HT1080 (cell line): ENCODE results near the gene DPH2. TPM values are rescaled to one million over a fixed set of nuclear protein-coding genes. Genes with fewer than 3 reads are reported as not detected.

Experiments used
- DNase-seq: peaks from one replicate; pipeline ENCODE4 v3.0.0-alpha.2; 2015; ENCODE audit warnings: low read depth
- polyA plus RNA-seq, 2 experiments: library from polyadenylated mRNA; depleted of rRNA; stranded (reverse); fragments of >200 nt; gene quantifications; 2 replicates each; pipeline ENCODE4 v1.2.3, GENCODE V29; 2015
- total RNA-seq: library from RNA; depleted of rRNA; stranded (reverse); fragments of >200 nt; shearing (Covaris generic); gene quantifications from 2 replicates; pipeline ENCODE4 v1.2.3, GENCODE V29; 2014; rRNA removed

The DPH2 gene, protein sequence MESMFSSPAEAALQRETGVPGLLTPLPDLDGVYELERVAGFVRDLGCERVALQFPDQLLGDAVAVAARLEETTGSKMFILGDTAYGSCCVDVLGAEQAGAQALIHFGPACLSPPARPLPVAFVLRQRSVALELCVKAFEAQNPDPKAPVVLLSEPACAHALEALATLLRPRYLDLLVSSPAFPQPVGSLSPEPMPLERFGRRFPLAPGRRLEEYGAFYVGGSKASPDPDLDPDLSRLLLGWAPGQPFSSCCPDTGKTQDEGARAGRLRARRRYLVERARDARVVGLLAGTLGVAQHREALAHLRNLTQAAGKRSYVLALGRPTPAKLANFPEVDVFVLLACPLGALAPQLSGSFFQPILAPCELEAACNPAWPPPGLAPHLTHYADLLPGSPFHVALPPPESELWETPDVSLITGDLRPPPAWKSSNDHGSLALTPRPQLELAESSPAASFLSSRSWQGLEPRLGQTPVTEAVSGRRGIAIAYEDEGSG
- total RNA-seq = 91.4 and 100 TPM in 2 replicates
- polyA plus RNA-seq (2015; cell fraction: cytosol; rRNA removed) = 47.5 and 54.8 TPM in 2 replicates
- polyA plus RNA-seq (2015; cell fraction: nucleus; rRNA removed) = 134 and 144 TPM in 2 replicates

DNA sequence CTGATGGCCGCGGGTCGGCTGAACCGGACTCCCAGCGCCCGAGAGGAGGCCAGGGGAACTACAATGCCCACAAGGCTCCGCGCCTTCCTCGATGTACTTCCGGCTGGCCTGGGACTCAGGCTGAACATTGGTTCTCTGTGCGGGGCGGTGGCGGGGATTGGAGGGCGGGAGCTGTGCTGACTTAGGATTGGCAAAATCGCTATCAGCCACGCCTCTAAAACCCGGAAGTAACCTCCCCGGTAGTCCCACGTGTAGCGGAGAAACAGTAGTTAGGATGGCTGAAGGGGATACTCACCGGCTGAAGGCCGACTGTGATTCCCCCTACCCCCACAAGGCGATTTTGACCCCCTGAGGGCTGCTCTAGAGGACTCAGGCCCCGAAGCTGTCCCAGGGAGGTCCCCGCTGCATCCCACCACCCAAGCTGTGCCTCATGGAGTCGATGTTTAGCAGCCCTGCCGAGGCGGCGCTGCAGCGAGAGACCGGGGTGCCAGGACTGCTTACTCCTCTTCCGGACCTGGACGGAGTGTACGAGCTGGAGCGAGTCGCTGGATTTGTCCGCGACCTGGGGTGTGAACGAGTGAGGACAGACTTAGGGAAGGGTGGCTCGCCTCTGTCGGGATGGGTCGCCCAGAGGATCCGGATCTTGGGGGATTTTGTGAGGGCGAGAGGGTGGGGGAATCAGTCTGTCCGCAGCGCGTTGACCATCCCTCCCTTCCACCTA, at the start of gene DPH2:
Gene DPH2, plus strand, starts transcription at position 265 of the 721 bp plus-strand sequence. Its CDS starts 166 bp downstream, at position 431.
- DNase-seq = peak; percentile 94

DNA sequence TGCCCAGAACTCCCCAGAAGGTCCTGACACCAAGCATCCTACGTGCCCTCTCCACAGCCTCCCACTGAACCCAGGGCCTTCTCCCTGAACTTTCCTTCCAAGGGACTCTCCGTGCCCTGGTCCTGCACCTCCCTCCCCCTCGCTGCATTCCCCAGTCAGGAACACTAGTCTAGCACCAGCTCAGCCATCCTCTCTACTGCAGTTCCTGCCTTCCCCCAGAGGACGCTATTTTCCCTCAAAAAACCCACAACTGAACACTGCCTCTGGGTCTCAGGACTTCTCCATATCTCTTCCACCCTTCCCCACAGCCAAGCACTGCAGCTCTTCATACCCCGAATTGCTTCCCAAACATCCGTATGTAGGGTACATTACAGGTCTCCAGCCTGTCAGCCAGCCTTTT, 48.8 kb upstream of the DPH2 start:
- no peak for DNase-seq

DNA sequence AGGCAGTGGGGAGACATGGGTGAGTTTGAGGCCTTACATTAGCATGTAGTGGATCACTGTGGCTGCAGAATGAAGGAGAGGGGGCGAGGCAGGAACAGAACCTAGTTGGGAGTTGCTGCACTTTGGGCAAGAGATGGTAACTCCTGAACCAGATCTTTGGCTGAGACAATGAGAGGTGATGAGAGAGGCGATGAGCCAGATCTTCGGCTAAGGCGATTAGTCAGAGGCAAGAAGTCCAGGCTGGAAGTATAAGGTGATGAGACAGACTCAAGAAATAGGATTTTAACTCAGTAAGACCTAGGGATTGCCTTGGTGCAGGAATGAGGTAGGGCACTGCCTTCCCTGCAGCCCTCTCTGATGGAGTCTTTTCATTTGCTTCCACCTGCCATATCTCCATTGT, 45.3 kb upstream of the DPH2 start:
- peak; percentile 33 for DNase-seq

DNA sequence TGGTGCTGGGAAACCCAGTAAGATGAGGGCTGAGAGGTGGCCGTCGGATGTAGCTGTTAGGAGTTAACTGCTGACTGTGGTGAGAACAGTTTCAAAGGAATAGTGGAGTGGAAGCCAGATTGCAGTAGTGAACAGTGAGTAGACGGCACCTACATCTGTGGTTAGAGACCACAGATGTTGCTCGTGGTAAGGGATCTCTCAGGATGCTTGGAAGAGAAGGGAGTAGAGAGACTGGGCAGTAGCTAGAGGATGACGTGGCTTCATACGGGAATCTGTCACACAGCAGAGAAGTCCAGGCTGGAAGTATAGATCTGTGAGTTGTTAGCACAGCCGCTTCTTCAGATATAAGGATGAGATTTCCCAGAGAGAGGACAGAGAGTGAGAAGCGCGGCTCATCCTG, 44.0 kb upstream of the DPH2 start:
- no peak for DNase-seq

DNA sequence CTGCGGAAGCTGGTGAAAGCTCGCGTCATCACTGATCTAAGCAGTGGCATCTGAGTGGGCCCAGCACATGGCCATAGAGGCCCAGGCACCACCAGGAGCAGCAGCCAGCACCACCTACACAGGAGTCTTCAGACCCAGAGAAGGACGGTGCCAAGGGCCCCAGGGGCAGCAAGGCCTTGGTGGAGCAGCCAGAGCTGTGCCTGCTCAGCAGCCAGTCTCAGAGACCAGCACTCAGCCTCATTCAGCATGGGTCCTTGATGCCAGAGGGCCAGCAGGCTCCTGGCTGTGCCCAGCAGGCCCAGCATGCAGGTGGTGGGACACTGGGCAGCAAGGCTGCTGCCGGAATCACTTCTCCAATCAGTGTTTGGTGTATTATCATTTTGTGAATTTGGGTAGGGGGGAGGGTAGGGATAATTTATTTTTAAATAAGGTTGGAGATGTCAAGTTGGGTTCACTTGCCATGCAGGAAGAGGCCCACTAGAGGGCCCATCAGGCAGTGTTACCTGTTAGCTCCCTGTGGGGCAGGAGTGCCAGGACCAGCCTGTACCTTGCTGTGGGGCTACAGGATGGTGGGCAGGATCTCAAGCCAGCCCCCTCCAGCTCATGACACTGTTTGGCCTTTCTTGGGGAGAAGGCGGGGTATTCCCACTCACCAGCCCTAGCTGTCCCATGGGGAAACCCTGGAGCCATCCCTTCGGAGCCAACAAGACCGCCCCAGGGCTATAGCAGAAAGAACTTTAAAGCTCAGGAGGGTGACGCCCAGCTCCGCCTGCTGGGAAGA, 39.5 kb upstream of the DPH2 start:
- DNase-seq = no peak

DNA sequence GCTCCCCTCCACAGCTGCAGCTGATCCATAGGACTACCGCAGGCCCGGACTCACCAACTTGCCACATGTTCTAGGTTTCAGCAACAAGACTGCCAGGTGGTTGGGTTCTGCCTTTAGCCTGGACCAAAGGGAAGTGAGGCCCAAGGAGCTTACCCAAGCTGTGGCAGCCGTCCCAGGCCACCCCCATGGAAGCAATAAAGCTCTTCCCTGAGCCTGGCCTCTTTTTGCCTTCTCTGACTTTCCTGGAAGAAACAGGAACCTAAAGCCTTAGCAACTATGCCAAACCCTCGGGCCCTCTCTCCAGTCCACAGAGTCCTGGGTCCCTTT, 38.9 kb upstream of the DPH2 start:
- no peak for DNase-seq

DNA sequence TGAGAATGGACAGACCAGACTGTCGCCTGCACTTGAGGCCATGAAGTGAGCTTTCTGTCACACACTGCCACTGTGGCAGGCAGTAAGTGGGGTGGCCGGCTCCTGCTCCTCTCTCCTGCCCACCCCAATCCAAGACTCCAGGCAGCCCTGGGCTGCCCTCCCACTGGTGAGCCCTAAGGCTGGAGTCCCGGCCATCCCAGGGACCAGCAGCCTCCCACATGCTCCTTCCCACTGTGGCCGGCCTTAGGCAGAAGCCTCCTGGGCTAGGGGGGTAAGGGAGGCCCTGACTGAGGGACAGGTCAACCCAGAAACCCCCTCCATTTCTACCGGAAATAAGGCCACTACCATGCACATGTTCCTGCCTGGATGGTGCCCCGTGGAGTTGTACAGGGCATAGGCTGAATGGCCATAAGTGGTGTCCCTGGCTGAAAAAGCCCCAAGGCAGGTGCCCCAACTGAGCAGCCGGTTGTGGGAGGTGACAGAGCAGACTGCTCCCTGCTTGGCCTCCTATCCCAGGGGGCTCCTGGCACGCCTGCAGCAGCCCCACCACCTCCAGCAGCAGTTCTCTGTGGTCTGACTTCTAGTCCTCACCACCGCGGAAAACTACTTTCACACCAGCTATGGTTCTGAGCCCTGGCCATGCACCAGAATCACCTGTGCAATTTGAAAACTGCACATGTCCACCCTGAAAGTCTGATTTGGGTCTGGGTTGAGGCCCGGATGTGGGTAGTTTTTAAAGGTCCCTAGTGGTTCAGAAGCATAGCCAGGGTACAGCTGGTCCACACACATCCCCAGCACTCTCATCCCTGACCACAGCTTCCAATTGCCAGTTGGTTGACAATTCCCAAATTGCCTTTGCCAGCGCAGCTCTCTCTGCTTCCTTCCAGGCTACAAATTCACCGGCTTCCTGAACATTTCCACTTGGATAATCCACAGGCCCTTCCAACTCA, 37.8 kb upstream of the DPH2 start:
- DNase-seq = no peak

DNA sequence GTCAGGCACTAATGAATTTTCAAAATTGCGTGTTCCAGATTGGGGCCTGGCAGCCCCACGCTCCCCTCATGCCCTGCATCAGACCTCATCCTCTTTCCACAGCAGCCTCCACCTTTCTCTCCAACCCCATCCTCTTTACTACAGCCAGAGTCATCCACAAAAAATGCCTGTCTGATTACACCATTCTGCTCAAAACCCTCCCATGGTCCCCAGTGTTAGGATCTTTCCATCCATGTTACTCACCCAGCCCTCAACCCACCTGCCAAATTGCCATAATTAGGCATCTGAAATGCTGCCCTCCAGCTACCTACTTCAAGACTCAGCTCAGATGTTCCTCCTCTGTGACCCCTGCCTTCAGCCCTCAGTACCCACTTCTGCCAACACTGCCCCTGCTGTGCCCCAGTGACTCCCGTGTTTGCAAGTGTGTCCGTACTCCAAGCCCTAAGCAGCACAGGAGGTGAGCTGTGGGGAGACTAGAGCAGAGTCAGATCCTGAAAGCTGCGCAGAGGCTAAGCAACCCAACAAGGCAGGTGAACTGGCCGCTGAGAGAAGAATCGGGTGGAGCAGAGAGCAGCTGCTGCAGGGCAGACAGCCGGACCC, 36.9 kb upstream of the DPH2 start:
- DNase-seq = peak; percentile 57

DNA sequence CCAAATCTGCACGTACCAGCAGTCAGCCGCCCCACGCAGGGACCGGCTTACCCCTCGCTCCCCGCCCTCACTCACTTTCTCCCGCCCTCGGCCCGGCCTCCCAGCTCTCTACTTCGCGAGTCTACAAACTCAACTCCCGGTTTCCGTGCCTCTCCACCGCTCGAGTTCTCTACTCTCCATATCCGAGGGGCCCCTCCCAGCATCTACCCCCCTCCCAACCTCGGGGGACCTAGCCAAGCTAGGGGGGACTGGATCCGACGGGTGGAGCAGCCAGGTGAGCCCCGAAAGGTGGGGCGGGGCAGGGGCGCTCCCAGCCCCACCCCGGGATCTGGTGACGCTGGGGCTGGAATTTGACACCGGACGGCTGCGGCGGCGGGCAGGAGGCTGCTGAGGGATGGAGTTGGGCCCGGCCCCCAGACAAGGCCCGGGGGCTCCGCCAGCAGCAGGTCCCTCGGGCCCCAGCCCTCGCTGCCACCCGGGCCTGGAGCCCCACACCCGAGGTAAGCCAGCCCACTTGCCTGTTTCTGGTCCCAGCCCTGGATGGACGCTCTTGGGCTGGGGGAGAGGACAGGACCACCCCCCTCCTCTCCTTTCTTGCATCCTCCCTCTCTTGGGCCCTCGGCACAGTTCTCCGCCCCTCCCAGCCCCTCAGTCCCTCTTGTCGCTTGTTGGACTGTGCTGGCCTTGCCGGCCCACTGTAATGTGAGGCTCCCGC, 36.3 kb upstream of the DPH2 start, which contains the start of gene ARTN:
Gene ARTN, plus strand, starts transcription at position 416 of the 715 bp plus-strand sequence. CDS start 1,856 bp downstream, outside the sequence.
- no peak for DNase-seq

DNA sequence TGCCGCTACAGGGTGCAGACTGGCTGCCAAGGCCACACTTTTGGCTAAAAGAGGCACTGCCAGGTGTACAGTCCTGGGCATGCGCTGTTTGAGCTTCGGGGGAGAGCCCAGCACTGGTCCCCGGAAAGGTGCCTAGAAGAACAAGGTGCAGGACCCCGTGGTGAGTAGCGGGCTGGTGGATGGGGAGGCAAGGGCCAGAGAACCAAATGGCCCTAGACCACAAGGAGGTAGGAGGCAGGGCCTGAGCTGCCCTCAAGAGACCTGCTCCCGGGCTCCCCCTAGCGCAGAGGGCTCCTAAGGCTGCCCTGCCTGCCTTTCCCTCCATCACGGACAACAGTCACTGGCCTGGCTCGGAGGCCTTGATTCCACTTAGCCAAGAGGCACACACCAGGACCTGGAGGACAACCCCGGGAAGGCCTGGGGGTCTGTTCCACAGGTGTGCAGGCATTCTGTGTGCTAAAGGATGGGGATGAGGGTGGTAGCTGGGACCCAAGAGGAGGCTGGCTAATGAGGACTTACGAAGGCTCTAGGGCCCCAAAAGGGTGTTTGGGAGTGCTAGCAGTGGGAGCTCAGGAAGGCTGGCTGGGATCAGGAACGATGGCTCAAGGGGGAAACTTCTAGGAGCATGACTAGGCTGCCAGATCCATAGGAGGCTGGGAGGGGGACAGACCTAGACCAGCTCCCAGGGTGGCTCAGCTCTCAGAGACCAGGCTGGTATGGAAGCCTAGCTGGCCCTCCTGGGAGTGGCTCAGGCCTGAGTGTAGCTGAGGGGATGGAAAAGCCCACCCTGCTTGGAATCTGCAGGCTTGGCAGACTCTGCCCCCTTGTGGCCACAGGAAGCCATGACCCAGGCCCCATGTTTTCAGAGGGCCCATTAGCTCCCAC, 35.5 kb upstream of the DPH2 start:
- DNase-seq = peak; percentile 75

DNA sequence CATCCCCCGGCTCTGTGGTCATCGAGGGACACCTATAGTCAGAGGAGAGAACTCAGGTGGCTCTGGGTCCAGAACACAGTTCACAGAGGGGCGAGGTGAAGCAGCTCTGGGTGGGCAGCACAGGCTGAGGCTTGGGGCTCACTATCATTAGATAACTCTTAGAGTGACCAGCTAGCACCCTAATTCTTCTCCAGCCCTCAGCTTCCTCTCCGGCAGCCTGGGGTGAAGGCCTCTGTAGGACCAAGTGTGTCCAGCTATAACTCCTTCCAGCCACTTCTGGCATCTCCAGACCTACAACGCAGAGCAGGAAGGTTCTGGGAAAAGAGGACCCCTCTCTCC, 34.9 kb upstream of the DPH2 start:
- DNase-seq = no peak

DNA sequence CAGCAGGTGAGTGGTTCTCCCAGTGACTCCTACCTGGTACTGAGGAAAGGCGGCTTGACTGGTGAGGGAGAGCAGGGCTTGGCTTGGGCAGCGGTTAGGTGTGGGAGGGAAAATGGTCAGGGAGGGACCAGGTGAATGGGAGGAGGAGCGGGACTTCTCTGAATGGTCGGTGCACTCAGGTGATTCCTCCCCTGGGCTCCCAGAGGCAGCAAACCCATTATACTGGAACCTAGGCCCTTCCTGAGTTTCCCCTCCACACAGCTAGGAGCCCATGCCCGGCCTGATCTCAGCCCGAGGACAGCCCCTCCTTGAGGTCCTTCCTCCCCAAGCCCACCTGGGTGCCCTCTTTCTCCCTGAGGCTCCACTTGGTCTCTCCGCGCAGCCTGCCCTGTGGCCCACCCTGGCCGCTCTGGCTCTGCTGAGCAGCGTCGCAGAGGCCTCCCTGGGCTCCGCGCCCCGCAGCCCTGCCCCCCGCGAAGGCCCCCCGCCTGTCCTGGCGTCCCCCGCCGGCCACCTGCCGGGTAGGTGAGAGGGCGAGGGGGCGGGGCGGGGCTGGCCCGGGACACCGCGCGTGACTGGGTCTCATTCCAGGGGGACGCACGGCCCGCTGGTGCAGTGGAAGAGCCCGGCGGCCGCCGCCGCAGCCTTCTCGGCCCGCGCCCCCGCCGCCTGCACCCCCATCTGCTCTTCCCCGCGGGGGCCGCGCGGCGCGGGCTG, 33.9 kb upstream of the DPH2 start:
- DNase-seq = no peak

DNA sequence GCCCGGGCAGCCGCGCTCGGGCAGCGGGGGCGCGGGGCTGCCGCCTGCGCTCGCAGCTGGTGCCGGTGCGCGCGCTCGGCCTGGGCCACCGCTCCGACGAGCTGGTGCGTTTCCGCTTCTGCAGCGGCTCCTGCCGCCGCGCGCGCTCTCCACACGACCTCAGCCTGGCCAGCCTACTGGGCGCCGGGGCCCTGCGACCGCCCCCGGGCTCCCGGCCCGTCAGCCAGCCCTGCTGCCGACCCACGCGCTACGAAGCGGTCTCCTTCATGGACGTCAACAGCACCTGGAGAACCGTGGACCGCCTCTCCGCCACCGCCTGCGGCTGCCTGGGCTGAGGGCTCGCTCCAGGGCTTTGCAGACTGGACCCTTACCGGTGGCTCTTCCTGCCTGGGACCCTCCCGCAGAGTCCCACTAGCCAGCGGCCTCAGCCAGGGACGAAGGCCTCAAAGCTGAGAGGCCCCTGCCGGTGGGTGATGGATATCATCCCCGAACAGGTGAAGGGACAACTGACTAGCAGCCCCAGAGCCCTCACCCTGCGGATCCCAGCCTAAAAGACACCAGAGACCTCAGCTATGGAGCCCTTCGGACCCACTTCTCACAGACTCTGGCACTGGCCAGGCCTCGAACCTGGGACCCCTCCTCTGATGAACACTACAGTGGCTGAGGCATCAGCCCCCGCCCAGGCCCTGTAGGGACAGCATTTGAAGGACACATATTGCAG, 33.2 kb upstream of the DPH2 start:
- DNase-seq = no peak

DNA sequence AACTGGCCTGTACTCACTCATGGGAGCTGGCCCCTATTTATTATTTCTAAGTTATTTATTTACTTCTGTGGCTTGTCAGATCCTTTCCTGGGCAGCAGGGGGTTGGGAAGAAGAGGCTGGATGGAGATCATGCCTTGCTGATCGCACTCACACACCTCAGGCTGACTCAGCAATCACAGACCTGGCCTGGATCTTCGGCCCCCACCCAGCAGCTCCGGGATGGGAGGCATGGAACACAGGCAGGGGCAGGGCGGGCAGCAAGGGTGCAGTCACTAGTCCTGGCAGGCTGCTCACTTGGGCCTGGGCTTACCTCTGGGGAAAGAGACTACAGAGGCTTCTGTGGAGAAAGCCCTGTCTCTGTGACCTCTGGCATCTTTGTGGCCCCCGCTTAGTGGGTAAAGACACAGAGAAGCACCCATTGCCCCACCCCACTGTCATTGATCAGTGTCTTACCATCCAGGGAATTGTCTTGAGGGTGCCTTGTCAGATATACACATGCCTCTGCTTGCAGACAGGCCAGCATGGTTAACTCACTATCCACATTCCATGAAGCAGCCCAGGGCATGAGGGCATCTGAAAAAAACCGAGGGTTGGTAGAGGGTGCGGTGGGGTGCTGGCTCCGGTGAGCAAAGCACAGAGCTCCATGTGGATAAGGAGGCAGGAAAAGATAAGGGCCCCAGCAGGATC, 32.5 kb upstream of the DPH2 start:
- DNase-seq = no peak

DNA sequence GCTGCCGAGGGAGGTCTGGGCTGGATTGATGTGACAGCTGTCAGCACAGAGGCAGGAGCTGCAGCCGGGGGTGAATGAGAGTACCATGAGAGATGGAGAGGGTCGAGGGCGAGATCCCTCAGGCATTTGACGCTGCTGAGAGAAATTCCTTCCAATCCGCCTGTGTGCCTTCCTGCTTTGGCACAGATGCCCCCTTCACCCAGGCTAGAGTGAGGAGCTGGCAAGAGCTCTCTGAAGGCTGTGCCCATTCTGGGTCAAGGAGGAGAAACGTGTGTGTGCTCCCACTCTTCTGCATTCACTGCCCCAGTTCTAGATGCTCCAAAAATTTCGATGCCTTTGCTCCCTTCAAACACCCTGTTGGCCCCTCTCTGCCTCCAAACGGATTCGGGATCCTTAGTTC, 31.4 kb upstream of the DPH2 start:
- DNase-seq = no peak

DNA sequence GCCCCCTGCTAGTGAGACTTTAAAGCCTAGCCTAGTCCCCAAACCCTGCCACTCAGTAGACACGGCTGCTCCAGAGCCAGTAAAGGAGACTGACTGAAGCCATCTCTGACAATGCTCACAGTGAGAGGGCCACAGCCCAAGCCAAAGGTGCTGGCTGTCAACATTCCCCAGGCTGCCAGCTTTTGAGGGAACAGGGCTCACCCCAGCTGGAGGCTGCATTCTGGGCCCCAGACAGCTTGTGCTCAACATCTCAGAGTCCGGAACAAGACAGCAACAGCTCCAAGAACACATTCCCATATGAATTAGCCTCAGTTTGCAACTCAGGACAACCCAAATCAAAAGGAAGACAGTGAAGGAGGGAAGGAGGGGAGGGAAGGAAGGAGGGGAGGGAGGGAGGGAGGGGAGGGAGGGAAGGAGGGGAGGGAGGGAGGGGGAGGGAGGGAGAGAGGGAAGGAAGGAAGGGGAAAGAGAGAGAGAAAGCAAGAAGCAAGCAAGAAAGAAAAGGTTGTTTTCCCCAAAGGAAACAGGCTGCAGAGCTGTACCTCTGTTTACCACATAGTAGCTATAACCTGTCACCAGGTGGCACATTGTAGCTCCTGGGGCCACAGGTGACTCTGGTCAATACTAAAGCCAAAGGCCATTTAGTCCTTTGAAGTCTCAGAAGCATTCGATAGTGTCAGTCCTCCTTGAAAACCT, 30.8 kb upstream of the DPH2 start:
- no peak for DNase-seq
